Stimulated activated CD8-positive, alpha-beta memory T cell treated with anti-CD3 and anti-CD28 coated beads, Interleukin-12 subunit alpha, Interleukin-12 subunit beta, amount 100 ng/mL, for 24 hours (primary cell): ENCODE results near the gene DUSP7.
"Not testable (repeated sequence)": the region's sequence is repeated elsewhere in the genome, so short reads cannot be mapped to it uniquely, and the experiment has no call there.

Experiments used
- DNase-seq: peaks from one replicate; pipeline ENCODE4 v3.0.0-alpha.2; 2020; ENCODE audit errors: extremely low read depth

Gene DUSP7

DNA sequence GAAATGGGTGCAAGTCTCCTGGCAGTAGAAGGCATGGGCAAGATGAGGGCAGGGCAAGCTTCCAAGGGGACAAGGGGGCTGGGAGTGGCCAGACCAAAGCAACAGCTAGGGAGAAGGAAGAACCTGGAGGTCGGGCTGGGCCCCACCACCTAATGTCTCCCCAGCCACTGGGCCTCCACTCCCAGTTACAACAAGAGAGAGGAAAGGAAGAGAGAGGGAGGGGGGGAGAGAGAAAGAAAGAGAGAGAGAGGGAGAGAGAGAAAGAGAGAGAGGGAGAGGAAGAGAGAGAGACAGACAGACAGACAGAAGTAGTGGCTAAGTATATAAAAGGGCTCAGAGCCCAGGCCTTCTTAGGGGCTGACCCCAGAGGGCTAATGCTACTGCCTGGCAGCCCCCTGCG is 6.9 kb downstream of the DUSP7 start:
- no peak for DNase-seq

- no peak for DNase-seq
Measured at GRCh38 chr3:52047295-52047960, 8.9 kb downstream of the DUSP7 start.

- DNase-seq, result no peak
Measured at GRCh38 chr3:52046902-52047239, 9.5 kb downstream of the DUSP7 start.

GRCh38 chr3:52046186-52046901 is 10.0 kb downstream of the DUSP7 start:
- no peak for DNase-seq

DNA sequence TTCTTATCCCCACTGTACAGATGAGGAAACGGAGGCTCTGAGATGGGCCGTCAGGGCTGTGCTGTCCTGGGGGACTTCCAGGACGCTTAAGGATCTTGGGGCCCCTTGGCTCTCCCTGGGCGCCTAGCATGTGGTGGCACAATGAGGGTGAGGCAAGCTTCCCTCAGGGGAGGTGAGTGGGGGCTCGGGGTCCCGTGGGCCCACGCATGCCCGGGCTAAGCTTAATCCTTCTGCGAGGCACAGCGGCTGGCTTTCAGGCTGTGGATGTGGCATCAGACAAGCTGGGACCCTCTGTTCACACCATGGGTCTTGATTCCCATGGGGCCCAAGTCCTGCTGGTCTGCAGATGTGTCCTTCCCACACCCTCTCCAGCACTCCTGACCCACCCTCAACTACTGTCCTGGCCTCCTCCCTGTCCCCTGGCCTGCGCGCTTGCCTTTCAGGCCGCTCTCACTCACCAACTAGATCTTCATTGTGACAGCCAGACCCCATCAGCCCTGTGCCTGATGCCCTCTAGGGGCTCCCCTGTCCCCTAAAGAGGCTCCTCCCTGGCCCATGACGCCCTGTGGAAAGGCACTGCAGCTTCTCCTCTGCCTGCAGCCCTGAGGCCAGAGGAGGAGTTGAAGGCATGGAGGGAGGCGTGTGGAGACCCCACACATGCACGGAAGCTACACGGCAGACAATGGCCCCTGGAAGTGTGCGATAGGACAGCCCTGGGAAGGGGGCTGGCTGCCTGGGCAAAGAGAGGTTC is 11.3 kb downstream of the DUSP7 start:
- no peak for DNase-seq

GRCh38 chr3:52043750-52044149 is 12.6 kb downstream of the DUSP7 start:
- no peak for DNase-seq

- DNase-seq, result not testable (repeated sequence)
Measured at GRCh38 chr3:52043039-52043438, 13.3 kb downstream of the DUSP7 start.

- DNase-seq, result no peak
Measured at GRCh38 chr3:52041118-52041731, 15.1 kb downstream of the DUSP7 start.

DNA sequence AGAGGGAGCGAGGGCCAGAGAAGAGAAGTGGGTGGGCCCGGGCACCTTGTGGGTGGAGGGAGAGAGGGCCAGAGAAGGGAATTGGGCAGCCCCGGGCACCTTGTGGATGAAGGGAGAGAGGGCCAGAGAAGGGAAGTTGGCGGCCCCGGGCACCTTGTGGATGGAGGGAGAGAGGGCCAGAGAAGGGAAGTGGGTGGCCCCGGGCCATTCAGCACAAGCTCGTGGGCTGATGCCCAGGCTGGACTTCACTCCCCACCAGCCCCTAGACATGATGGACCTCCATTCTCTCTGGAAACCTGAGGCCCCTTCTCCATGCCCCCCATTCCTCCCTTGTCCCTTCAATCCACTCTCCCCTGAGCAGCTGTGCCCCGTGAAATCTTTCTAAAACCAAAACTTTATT is 15.8 kb downstream of the DUSP7 start:
- no peak for DNase-seq

- DNase-seq, result no peak
Measured at GRCh38 chr3:52039846-52040245, 16.5 kb downstream of the DUSP7 start.

DNA sequence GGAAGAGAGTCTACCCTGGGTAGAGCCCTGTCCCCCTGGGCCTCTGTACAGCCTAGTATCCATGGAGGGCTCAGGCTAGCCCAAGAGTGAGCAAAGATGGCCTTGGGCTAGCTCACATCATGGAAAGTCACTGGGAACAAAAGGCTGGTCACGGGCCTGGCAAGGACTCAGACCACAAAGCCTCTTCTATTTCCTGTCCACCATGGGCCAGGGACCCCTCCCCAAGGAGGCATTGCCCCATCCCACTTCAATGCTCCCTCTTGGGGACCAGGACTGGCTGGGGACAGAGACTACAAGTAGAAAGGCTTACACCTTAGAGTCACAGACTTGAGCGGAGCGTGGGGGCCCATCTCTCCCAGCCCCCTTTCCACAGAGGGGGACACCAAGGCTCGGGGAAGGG is 16.9 kb downstream of the DUSP7 start:
- DNase-seq, result no peak

GRCh38 chr3:52038227-52038626 is 18.1 kb downstream of the DUSP7 start:
- no peak for DNase-seq

- DNase-seq, result no peak
Measured at GRCh38 chr3:52037291-52037690, 19.1 kb downstream of the DUSP7 start.

- DNase-seq, result no peak
Measured at GRCh38 chr3:52036829-52037228, 19.5 kb downstream of the DUSP7 start.

- no peak for DNase-seq
Measured at GRCh38 chr3:52036222-52036694, 20.1 kb downstream of the DUSP7 start.

DNA sequence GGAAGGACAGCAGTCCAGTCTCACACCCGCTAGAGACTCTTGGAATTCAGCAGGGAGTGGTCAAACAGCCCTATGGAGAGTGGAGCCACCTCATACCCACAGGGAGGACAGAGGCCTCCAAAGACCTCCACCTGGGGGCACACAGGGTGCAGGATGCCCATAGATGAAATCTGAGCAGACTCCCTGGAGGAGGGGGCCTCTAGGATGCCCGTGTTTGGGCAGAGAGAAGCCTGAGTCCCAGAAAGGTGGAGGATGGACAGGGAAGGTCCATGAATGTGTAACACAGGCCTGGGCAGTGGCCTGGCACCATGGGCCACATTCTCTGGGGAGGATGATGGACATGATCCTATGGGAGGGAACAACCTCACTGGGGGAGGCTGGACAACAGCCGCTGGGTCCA is 21.7 kb downstream of the DUSP7 start:
- DNase-seq, result no peak

- DNase-seq, result no peak
Measured at GRCh38 chr3:52034212-52034611, 22.2 kb downstream of the DUSP7 start.

DNA sequence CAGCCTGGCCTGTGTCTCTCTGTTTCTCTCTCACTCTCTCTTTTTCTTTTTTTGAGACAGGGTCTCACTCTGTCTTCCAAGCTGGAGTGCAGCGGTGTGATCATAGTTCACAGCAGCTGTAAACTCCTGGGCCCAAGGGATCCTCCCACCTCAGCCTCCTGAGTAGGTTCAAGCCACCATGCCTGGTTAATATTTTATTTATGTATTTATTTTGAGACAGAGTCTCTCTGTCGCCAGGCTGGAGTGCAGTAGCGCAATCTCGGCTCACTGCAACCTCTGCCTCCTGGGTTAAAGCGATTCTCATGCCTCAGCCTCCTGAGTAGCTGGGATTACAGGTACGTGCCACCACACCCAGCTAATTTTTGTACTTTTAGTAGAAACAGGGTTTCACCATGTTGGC is 22.6 kb downstream of the DUSP7 start:
- not testable (repeated sequence) for DNase-seq

DNA sequence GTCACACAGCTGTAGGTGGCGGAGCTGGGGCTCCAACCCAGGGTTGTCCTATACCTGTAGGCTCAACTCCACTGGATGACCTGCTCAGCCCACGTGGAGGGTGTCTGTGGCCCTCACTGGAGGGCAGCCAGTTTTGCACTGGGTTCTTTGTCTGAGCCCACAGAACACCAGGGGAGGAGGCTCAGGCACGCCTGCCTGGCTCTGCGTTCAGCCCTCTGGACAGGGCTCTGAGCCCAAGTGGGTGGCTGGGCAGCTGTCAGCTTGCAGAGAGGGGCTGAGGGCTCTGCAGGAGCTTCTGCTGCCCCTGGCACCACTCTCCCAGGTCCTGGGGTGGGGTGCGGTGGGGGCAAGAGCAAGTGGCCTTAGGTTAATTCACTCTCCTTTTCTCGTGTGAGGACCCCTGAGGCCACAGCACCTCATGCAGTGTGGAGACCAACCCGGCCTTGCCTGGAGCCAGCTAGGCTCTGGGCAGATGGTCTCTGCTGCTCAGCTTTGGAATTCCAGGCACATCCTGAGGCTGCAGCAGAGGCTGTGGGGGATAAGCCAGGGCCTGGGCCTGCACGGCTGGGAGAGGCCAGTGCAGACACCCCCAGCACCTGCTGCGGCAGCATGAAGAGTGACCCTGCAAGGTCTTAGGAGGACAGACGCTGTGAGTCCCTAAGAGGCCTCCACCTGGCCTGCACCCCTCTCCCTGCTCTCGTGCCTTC is 23.5 kb downstream of the DUSP7 start:
- no peak for DNase-seq

GRCh38 chr3:52031896-52032295 is 24.5 kb downstream of the DUSP7 start:
- no peak for DNase-seq

- DNase-seq, result no peak
Measured at GRCh38 chr3:52030714-52031310, 25.6 kb downstream of the DUSP7 start.
